ENCODE data around the gene SDR42E2. TPM values are rescaled to one million over a fixed set of nuclear protein-coding genes. Genes with fewer than 3 reads are reported as not detected.

SDR42E2 gene
- polyA plus RNA-seq, 3 donors = 0.16 to 0.23 TPM; not detected in 1

GRCh38 chr16:22161401-22161800 is 905 bp upstream of the SDR42E2 start:
- TF ChIP-seq CTCF (IDR thresholded peaks at IDR 0.05) = no peak
- peak overlapping the region in 1 of 2 donors; percentile 77 for H3K4me3 Mint-ChIP-seq
- Histone ChIP-seq H3K79me2 (ENCODE audit: insufficient read depth, low read length) (no peaks in the 10 kb centered on the region), H3K4me3 (replicated peaks in 1 of 3; ENCODE audit: low read depth in 2 of 3, low read length in 3 of 3) (no peak overlapping the region), H3K27ac (ENCODE audit: low read depth in 1 of 2, low read length in 2 of 2) (no peak overlapping the region), H4K20me1 (ENCODE audit: insufficient read depth, low read length) (no peaks in the 10 kb centered on the region), H3K27me3 (ENCODE audit: control insufficient read depth in 2 of 2, insufficient read depth in 2 of 2, low read length in 2 of 2) (peaks cover 3 to 29% of the 10 kb centered on the region in 2 donors), H3K4me2 (replicated peaks; ENCODE audit: extremely low read depth, low read length, poor library complexity, severe bottlenecking) (no peak overlapping the region), H3K36me3 (replicated peaks in 1 of 2; ENCODE audit: control insufficient read depth in 1 of 2, insufficient read depth in 2 of 2, low read length in 2 of 2) (no peaks in the 10 kb centered on the region), H3K4me1 (ENCODE audit: control insufficient read depth in 1 of 2, insufficient read depth in 2 of 2, low read length in 2 of 2) (peaks cover 0 to 6% of the 10 kb centered on the region in 2 donors), H3K9me3 (replicated peaks in 1 of 2; ENCODE audit: control insufficient read depth in 1 of 2, insufficient read depth in 1 of 2, low read length in 2 of 2) (no peaks in the 10 kb centered on the region), H3K9ac (ENCODE audit: insufficient read depth, low read length, poor library complexity, severe bottlenecking) (no peak overlapping the region), H2AFZ (ENCODE audit: insufficient read depth, low read depth, low read length, poor library complexity, severe bottlenecking) (no peak overlapping the region)
- H3K9me3 Mint-ChIP-seq = peaks cover 0 to 6% (median 4%) of the 10 kb centered on the region in 7 donors
- H3K4me1 Mint-ChIP-seq = peaks cover 2% of the 10 kb centered on the region
- no peak for DNase-seq
- H3K27me3 Mint-ChIP-seq (ENCODE audit: low read depth in 3 of 3) = peaks cover 28 to 42% (median 32%) of the 10 kb centered on the region in 3 donors
- intact Hi-C loops (cut with micrococcal nuclease) = no loop called here
- H3K27ac Mint-ChIP-seq = no peak overlapping the region
- H3K36me3 Mint-ChIP-seq = no peaks in the 10 kb centered on the region

GRCh38 chr16:22162656-22163009 is 327 bp downstream of the SDR42E2 start:
- Histone ChIP-seq H3K27ac (ENCODE audit: low read depth in 1 of 2, low read length in 2 of 2) (no peak overlapping the region), H3K4me1 (ENCODE audit: control insufficient read depth in 1 of 2, insufficient read depth in 2 of 2, low read length in 2 of 2) (peaks cover 0 to 6% of the 10 kb centered on the region in 2 donors), H4K20me1 (ENCODE audit: insufficient read depth, low read length) (no peaks in the 10 kb centered on the region), H3K27me3 (ENCODE audit: control insufficient read depth in 2 of 2, insufficient read depth in 2 of 2, low read length in 2 of 2) (peaks cover 3 to 29% of the 10 kb centered on the region in 2 donors), H2AFZ (ENCODE audit: insufficient read depth, low read depth, low read length, poor library complexity, severe bottlenecking) (no peak overlapping the region), H3K36me3 (replicated peaks in 1 of 2; ENCODE audit: control insufficient read depth in 1 of 2, insufficient read depth in 2 of 2, low read length in 2 of 2) (no peaks in the 10 kb centered on the region), H3K79me2 (ENCODE audit: insufficient read depth, low read length) (no peaks in the 10 kb centered on the region), H3K9me3 (replicated peaks in 1 of 2; ENCODE audit: control insufficient read depth in 1 of 2, insufficient read depth in 1 of 2, low read length in 2 of 2) (peaks cover 0 to 5% of the 10 kb centered on the region in 2 donors), H3K4me2 (replicated peaks; ENCODE audit: extremely low read depth, low read length, poor library complexity, severe bottlenecking) (peak overlapping the region; percentile 36), H3K4me3 (replicated peaks in 1 of 3; ENCODE audit: low read depth in 2 of 3, low read length in 3 of 3) (peak overlapping the region in 1 of 3 experiments; percentile 23), H3K9ac (ENCODE audit: insufficient read depth, low read length, poor library complexity, severe bottlenecking) (no peak overlapping the region)
- Mint-ChIP-seq H3K9me3 (peaks cover 0 to 14% (median 5%) of the 10 kb centered on the region in 7 donors), H3K36me3 (no peaks in the 10 kb centered on the region), H3K4me1 (peaks cover 2% of the 10 kb centered on the region), H3K27me3 (ENCODE audit: low read depth in 3 of 3) (peaks cover 28 to 42% (median 32%) of the 10 kb centered on the region in 3 donors), H3K4me3 (peak overlapping the region in 1 of 2 donors; percentile 71), H3K27ac (no peak overlapping the region)
- DNase-seq = no peak
- WGBS (ENCODE audit: insufficient coverage) = 54% methylated on average over 13 of the region's 14 CpGs
- no peak for TF ChIP-seq CTCF (IDR thresholded peaks at IDR 0.05)
- intact Hi-C loops (cut with micrococcal nuclease) = no loop called here
